Glutamatergic neuron (in vitro differentiated cells): ENCODE results near the gene ABL2. TPM values are rescaled to one million over a fixed set of nuclear protein-coding genes. Genes with fewer than 3 reads are reported as not detected.

Experiments used
- DNase-seq: peaks from one replicate; pipeline ENCODE4 v3.0.0; 2022
- H3K27ac Mint-ChIP-seq: one replicate; pipeline ENCODE4 v1.8.0; 2020; ENCODE audit warnings: mild to moderate bottlenecking, mixed read lengths, inconsistent platforms; ENCODE audit not compliant: unreplicated experiment
- H3K27me3 Mint-ChIP-seq: one replicate; pipeline ENCODE4 v1.8.0; 2020; ENCODE audit warnings: mild to moderate bottlenecking, moderate library complexity, mixed read lengths, inconsistent platforms; ENCODE audit not compliant: unreplicated experiment
- H3K36me3 Mint-ChIP-seq: one replicate; pipeline ENCODE4 v1.8.0; 2020; ENCODE audit warnings: mild to moderate bottlenecking, mixed read lengths, inconsistent platforms; ENCODE audit not compliant: unreplicated experiment
- H3K4me1 Mint-ChIP-seq: one replicate; pipeline ENCODE4 v1.8.0; 2020; ENCODE audit warnings: mild to moderate bottlenecking, low read depth, mixed read lengths, inconsistent platforms; ENCODE audit not compliant: unreplicated experiment
- H3K4me3 Mint-ChIP-seq: one replicate; pipeline ENCODE4 v1.8.0; 2020; ENCODE audit warnings: mild to moderate bottlenecking, mixed read lengths, inconsistent platforms; ENCODE audit not compliant: unreplicated experiment
- H3K9me3 Mint-ChIP-seq: one replicate; pipeline ENCODE4 v1.8.0; 2020; ENCODE audit warnings: mild to moderate bottlenecking, moderate library complexity, mixed read lengths, inconsistent platforms; ENCODE audit not compliant: unreplicated experiment
- total RNA-seq: library from RNA; stranded (reverse); fragmentation: NEBNext Ultra II Directional; extraction: Animal tissue kit (Norgen Biotek cat#: 25700); gene quantifications from one replicate; pipeline ENCODE4 v1.2.1, GENCODE V29; 2021; ENCODE audit not compliant: unreplicated experiment
- TF ChIP-seq, protein P1 (sequence below): fragments of 200-600 bp; sonication (generic); IDR thresholded peaks from one replicate; pipeline ENCODE4 v1.5.0; 2021; ENCODE audit not compliant: partially characterized antibody, unreplicated experiment

ABL2 gene
- total RNA-seq, 1 donor from 2014 or later, result 24.7 TPM

- H3K9me3 Mint-ChIP-seq, result peaks cover 2% of the 10 kb centered on the region
- H3K4me3 Mint-ChIP-seq, result no peak overlapping the region
- DNase-seq, result no peak
- H3K36me3 Mint-ChIP-seq, result peaks cover 3% of the 10 kb centered on the region
- peak overlapping the region; percentile 25 for H3K27ac Mint-ChIP-seq
- H3K27me3 Mint-ChIP-seq, result no peaks in the 10 kb centered on the region
- H3K4me1 Mint-ChIP-seq, result peaks cover 6% of the 10 kb centered on the region
- TF ChIP-seq, protein P1, sequence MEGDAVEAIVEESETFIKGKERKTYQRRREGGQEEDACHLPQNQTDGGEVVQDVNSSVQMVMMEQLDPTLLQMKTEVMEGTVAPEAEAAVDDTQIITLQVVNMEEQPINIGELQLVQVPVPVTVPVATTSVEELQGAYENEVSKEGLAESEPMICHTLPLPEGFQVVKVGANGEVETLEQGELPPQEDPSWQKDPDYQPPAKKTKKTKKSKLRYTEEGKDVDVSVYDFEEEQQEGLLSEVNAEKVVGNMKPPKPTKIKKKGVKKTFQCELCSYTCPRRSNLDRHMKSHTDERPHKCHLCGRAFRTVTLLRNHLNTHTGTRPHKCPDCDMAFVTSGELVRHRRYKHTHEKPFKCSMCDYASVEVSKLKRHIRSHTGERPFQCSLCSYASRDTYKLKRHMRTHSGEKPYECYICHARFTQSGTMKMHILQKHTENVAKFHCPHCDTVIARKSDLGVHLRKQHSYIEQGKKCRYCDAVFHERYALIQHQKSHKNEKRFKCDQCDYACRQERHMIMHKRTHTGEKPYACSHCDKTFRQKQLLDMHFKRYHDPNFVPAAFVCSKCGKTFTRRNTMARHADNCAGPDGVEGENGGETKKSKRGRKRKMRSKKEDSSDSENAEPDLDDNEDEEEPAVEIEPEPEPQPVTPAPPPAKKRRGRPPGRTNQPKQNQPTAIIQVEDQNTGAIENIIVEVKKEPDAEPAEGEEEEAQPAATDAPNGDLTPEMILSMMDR, result no peak
These were observed 121.5 kb downstream of the ABL2 start for GRCh38 chr1:179107706-179108629.

DNA sequence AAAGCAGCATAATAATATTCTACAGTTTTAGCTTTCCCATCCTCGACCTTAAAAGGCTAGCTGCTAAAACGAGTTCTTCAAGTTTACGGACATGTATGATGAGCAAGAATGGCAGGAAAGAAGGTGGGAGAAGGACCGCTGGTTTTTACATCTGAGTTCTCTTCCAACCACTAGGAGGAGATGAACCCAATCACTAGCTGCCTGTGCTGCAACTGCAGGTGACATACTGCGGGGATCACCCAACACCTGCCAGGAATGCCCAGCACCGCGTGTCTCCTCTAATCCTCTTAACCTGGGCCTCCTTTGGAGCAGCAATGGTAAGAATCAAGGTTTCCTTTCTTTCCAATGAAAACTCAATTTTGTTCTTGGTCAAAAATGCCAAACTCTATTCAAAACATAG lies 124.1 kb downstream of the ABL2 start:
- Mint-ChIP-seq H3K27me3 (no peaks in the 10 kb centered on the region), H3K4me3 (no peak overlapping the region), H3K4me1 (peaks cover 8% of the 10 kb centered on the region), H3K36me3 (peaks cover 3% of the 10 kb centered on the region), H3K27ac (no peak overlapping the region), H3K9me3 (peaks cover 2% of the 10 kb centered on the region)
- TF ChIP-seq, protein P1, result peak; percentile 31
- DNase-seq, result no peak

DNA sequence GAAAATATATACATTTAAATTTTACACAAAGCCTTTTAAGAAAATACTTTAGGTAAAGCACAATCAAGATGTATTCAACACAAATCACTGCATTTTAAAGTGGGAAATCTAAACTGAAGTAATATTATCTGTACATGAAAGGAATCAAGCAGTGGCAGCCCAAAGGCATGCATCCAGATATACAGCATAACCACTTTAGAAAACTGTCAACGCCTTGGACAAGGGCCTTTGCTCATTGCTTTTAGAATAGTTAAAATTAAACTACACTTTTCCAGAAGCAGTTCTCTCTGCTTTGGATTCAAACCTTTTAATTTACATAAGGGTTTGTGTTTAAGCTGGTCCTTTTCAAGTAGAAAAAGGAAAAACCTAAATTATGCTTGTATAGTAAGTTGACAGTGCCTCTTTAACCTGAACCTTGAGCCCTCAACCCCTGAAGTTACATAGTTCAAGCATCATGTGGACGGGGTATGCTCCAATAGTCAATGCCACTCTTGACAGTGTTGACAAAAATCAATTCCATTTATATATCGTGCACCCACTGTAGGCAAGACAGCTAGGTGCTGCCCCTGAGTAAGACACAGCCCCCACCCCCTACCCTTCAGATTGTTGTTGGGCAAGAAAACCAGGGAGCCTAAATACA lies 124.7 kb downstream of the ABL2 start:
- H3K4me1 Mint-ChIP-seq, result peaks cover 8% of the 10 kb centered on the region
- H3K4me3 Mint-ChIP-seq, result no peak overlapping the region
- DNase-seq, result no peak
- TF ChIP-seq, protein P1, result no peak
- H3K9me3 Mint-ChIP-seq, result no peaks in the 10 kb centered on the region
- H3K27me3 Mint-ChIP-seq, result no peaks in the 10 kb centered on the region
- H3K27ac Mint-ChIP-seq, result no peak overlapping the region
- peaks cover 3% of the 10 kb centered on the region for H3K36me3 Mint-ChIP-seq

DNA sequence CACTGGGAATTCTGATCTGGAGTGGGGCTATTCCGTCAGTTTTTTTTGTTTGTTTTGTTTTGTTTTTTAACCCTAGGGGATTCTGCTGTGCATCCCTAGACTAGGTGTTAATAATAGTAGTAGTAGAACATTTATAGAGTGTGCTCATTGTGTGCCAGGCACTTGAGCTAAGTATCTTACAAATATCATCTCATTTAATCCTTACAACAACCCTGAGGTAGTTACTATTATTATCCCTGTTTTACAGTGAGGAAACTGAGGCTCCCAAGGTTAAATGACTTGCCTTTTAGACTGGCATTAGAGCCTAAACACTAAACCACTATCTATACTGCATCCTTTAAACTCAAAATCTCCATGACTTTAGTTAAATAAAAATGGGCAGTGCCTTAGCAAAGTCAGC lies 125.5 kb downstream of the ABL2 start:
- TF ChIP-seq, protein P1, result no peak
- no peaks in the 10 kb centered on the region for H3K27me3 Mint-ChIP-seq
- DNase-seq, result no peak

DNA sequence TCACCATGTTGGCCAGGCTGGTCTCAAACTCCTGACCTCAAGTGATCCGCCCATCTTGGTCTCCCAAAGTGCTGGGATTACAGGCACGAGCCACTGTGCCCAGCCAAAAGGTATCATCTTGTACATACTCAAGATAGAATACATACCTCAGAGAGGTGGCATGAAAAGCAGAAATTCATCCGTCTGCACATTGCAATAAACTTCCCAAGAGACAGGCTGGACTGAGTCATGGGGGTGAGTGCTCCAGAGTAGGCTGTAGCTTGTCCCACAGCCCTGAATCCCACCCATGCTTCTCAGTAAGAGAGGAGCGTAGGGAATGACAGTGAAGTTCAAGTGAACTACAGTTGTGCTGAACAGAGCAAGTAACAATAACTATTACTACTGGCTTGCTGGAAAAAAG lies 127.9 kb downstream of the ABL2 start:
- no peak overlapping the region for H3K4me3 Mint-ChIP-seq
- H3K27me3 Mint-ChIP-seq, result no peaks in the 10 kb centered on the region
- peaks cover 2% of the 10 kb centered on the region for H3K4me1 Mint-ChIP-seq
- TF ChIP-seq, protein P1, result no peak
- DNase-seq, result no peak
- H3K36me3 Mint-ChIP-seq, result no peaks in the 10 kb centered on the region
- no peaks in the 10 kb centered on the region for H3K9me3 Mint-ChIP-seq
- no peak overlapping the region for H3K27ac Mint-ChIP-seq

More for the DNA sequence above, 125.5 kb downstream of the ABL2 start:
- no peak overlapping the region for H3K4me3 Mint-ChIP-seq
- no peaks in the 10 kb centered on the region for H3K36me3 Mint-ChIP-seq
- no peak overlapping the region for H3K27ac Mint-ChIP-seq
- no peaks in the 10 kb centered on the region for H3K9me3 Mint-ChIP-seq
- H3K4me1 Mint-ChIP-seq, result peaks cover 8% of the 10 kb centered on the region
